ENCODE measurements around the gene ANK3.

- TF ChIP-seq CTCF (IDR thresholded peaks at IDR 0.05), result no peak
- no peak for TF ChIP-seq POLR2A (IDR thresholded peaks at IDR 0.05)
These were observed 398.0 kb downstream of the ANK3 start for GRCh38 chr10:59991661-59992060.
